NK-92 (cell line): Measurements from ENCODE around the gene GAS2L3.

Experiments
- DNase-seq: peaks from one replicate; lab custom pipeline; 2025; ENCODE audit not compliant: unreplicated experiment; lab: John Stamatoyannopoulos, UW

The GAS2L3 gene

DNA sequence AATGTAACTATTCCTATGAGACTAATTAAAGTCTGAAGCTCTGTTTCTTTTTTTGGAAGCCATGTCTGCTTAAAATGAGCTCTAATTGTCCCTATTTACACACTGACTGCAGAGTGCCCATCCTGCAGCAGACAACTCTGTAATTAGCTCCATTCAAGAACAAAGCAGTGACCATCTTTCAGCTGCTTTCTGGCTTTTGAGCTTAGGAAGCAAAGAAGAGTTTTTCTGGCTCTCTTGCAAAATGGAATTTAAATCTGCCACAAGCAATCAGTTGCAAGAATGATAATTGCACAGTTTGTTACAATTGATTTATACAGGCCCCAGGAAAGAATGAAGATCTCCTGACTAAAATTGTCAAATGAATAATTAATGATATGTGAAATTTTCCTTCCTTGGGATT is 83.4 kb downstream of the GAS2L3 start:
- DNase-seq = no peak

- no peak for DNase-seq
Measured at GRCh38 chr12:100661300-100661951, 87.9 kb downstream of the GAS2L3 start.

GRCh38 chr12:100666588-100666987 is 93.1 kb downstream of the GAS2L3 start:
- DNase-seq = no peak

DNA sequence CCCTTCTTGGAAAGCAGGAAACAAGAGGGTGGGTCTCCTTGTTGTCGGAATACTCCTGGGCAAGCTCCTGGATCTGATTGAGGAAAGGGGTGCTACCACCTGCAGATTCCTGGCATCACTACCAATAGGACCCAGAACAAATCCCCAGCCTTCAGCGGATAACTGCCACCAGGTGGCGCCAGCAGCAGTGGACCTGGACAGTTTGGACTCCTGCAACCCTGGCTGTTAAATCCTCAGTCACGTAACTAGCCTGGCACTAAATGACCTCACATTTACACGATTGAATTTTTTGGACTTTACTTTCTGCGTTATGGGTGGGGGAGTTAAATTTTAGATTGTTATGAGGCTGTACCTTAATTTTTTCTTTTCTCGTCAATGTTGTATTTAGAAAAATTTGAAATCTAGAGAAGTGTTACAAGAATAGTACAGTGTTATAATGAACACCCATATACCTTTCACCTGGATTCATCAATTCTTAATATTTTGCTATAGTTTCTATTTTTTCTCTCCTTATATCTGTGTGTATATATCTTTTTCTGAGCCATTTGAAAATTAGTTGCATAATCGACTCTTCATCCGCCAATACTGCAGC is 95.6 kb downstream of the GAS2L3 start:
- DNase-seq = no peak

- no peak for DNase-seq
Measured at GRCh38 chr12:100669922-100670321, 96.4 kb downstream of the GAS2L3 start.

DNA sequence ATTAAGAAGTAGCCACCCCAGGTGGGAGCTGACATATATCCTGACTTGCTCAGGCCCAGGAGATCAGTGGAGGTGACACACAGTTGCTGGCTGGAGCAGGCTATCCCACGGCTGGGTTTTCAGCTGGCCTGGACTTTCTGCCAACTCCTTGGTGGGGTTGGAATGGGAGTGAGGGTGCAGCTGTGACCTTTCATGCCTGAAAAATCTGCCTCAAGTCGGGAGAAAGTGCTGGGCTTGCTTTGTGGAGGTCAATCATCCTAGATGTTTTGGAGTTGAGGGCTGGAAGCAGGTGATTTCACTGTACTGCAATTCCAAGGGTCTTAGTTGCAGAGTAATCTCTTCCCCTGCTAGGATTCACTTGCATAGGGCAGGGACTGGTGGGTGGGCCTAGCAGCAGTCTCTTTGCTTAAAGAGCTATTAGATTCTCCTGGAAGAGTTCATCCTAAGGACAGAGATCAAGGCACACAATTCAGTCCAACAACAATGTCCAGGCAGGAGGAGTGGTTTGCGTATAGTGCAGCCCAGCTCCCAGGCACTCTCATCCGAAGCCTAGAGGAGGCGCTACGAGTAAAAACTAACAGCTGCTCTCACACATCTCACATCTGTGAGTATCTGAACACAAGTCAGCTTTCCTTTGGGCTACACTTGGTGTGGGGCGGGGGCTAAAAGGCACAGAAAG is 98.1 kb downstream of the GAS2L3 start:
- DNase-seq = no peak

- DNase-seq = no peak
Measured at GRCh38 chr12:100672075-100672592, 98.7 kb downstream of the GAS2L3 start.

- DNase-seq = no peak
Measured at GRCh38 chr12:100674036-100674888, 100.8 kb downstream of the GAS2L3 start.
